K562 (cell line): ENCODE results near the gene PHKA1. TPM values are rescaled to one million over a fixed set of nuclear protein-coding genes. Genes with fewer than 3 reads are reported as not detected.

Experiments used
- ATAC-seq: fragments of 200-7000 bp; cut with Tn5 transposase; 3 replicates; pipeline ENCODE4 v1.9.1; 2020; ENCODE audit warnings: moderate library complexity
- BruUV-seq: library from RNA; stranded (reverse); fragments of 400-500 nt; replicated peaks from 2 replicates; lab custom pipeline; 2021; lab: Mats Ljungman, UMichigan
- CTCF ChIA-PET: fragments of 300-600 bp; formaldehyde crosslinking; extraction: SDS; loops from one replicate; lab custom pipeline; 2021; ENCODE audit warnings: low intra/inter-chr PET ratio; lab: Yijun Ruan, JAX
- POLR2A ChIA-PET: fragments of 300-600, 350-650 bp; sonication (Branson Sonifier 250); formaldehyde crosslinking; extraction: SDS; loops from one replicate; lab custom pipeline; 2021; ENCODE audit warnings: antibody characterized with exemption, inconsistent platforms; lab: Yijun Ruan, JAX
- DNase-seq, 4 experiments: peaks; one replicate each; pipeline versions ENCODE4 v3.0.0 to v3.0.0-alpha.2; 2011 to 2018; ENCODE audit warnings: low spot score in 3 of 4, mixed read lengths in 3 of 4; ENCODE audit errors: extremely low read depth in 1 of 4
- FAIRE-seq: peaks from 2 replicates; lab custom pipeline; 2011; peaks lifted over from hg19 to GRCh38; lab: Jason Lieb, UNC
- H2AFZ ChIP-seq: 2 replicates; pipeline ENCODE4 v1.6.0; 2011; ENCODE audit warnings: low read depth, low read length, control low read depth, inconsistent platforms
- H3K27ac ChIP-seq: fragments of 200-600 bp; 3 replicates; pipeline ENCODE4 v1.8.0; 2011; ENCODE audit warnings: low read depth, mild to moderate bottlenecking, control low read depth, inconsistent platforms, low read length, moderate library complexity, mixed read lengths; ENCODE audit errors: extremely low read depth
- H3K27me3 ChIP-seq, 2 experiments: fragments of 300-600 bp in 1 of 2; 2 replicates in 1 of 2; 3 replicates in 1 of 2; pipeline versions ENCODE4 v1.6.0 to v1.8.0; 2011; ENCODE audit warnings: inconsistent platforms in 2 of 2, low read length in 2 of 2, mild to moderate bottlenecking in 1 of 2, mixed read lengths in 1 of 2, moderate library complexity in 1 of 2; ENCODE audit not compliant: control insufficient read depth in 2 of 2, insufficient read depth in 2 of 2
- H3K36me3 ChIP-seq: fragments of 300-600 bp; 3 replicates; pipeline ENCODE4 v1.8.0; 2011; ENCODE audit warnings: mild to moderate bottlenecking, low read length, inconsistent platforms; ENCODE audit not compliant: control insufficient read depth, insufficient read depth
- H3K4me1 ChIP-seq, 2 experiments: fragments of 200-600 bp in 1 of 2; replicated peaks in 1 of 2; 2 replicates in 1 of 2; 3 replicates in 1 of 2; pipeline versions ENCODE4 v1.5.1 to v1.8.0; 2011; ENCODE audit warnings: inconsistent platforms in 2 of 2, low read length in 2 of 2, mild to moderate bottlenecking in 1 of 2, mixed read lengths in 1 of 2, moderate library complexity in 1 of 2; ENCODE audit not compliant: control insufficient read depth in 2 of 2, insufficient read depth in 2 of 2
- H3K4me2 ChIP-seq: 2 replicates; pipeline ENCODE4 v1.6.1; 2011; ENCODE audit warnings: low read length, control low read depth, inconsistent platforms, mixed read lengths; ENCODE audit not compliant: insufficient read depth
- H3K4me3 ChIP-seq: fragments of 200-600 bp; sonication (generic), shearing (Covaris generic); 2 replicates; pipeline ENCODE4 v1.5.1; 2016; ENCODE audit warnings: control low read depth, inconsistent platforms
- H3K79me2 ChIP-seq: fragments of 200-600 bp; 3 replicates; pipeline ENCODE4 v1.8.0; 2011; ENCODE audit warnings: low read length, inconsistent platforms; ENCODE audit not compliant: control insufficient read depth, insufficient read depth
- H3K9ac ChIP-seq, 2 experiments: 2 replicates each; pipeline versions ENCODE4 v1.6.0 to v1.6.1; 2011; ENCODE audit warnings: low read depth in 2 of 2, low read length in 2 of 2, control low read depth in 1 of 2, inconsistent platforms in 1 of 2, mild to moderate bottlenecking in 1 of 2, mixed read lengths in 1 of 2; ENCODE audit not compliant: insufficient read depth in 1 of 2
- H3K9me1 ChIP-seq: one replicate; pipeline ENCODE4 v1.6.0; 2011; ENCODE audit warnings: inconsistent platforms, mild to moderate bottlenecking, low read length, moderate library complexity; ENCODE audit not compliant: control insufficient read depth, insufficient read depth
- H3K9me3 ChIP-seq: replicated peaks from 2 replicates; pipeline ENCODE4 v1.5.1; 2011; ENCODE audit warnings: low read depth, low read length, inconsistent platforms; ENCODE audit not compliant: control insufficient read depth, insufficient read depth
- H4K20me1 ChIP-seq: replicated peaks from 2 replicates; pipeline ENCODE4 v1.6.1; 2011; ENCODE audit warnings: low read length, inconsistent platforms, mixed read lengths; ENCODE audit not compliant: control insufficient read depth, insufficient read depth
- CREB1 ChIP-seq, 2 experiments: sonication (generic) in 1 of 2; formaldehyde crosslinking in 1 of 2; IDR thresholded peaks; 2 replicates each; pipeline versions ENCODE4 v1.6.1 to v1.8.0; 2012 to 2022; ENCODE audit warnings: inconsistent platforms in 1 of 2, mild to moderate bottlenecking in 1 of 2, missing genetic modification reagents in 1 of 2, moderate library complexity in 1 of 2
- HES1 ChIP-seq: fragments of 450-650 bp; IDR thresholded peaks from 2 replicates; pipeline ENCODE4 v1.6.1; 2016; ENCODE audit warnings: low read depth, mild to moderate bottlenecking, moderate library complexity
- HMGN3 ChIP-seq: IDR thresholded peaks from 2 replicates; pipeline ENCODE4 v1.6.1; 2011; ENCODE audit warnings: borderline replicate concordance, low read depth, mild to moderate bottlenecking, mixed read lengths, low read length; ENCODE audit not compliant: insufficient read length; ENCODE audit errors: extremely low read depth
- KDM1A ChIP-seq, 2 experiments: fragments of 450-650 bp; IDR thresholded peaks; 2 replicates each; pipeline ENCODE4 v1.6.1; 2016; ENCODE audit warnings: mild to moderate bottlenecking in 2 of 2
- RAD51 ChIP-seq: fragments of 450-650 bp; IDR thresholded peaks from 2 replicates; pipeline ENCODE4 v1.7.1; 2016; ENCODE audit warnings: low read depth, mild to moderate bottlenecking, borderline replicate concordance
- YY1 ChIP-seq, 3 experiments: IDR thresholded peaks; 2 replicates each; pipeline ENCODE4 v1.6.1; 2011; ENCODE audit warnings: low read length in 2 of 3, mild to moderate bottlenecking in 2 of 3, moderate library complexity in 2 of 3, borderline replicate concordance in 1 of 3, control low read depth in 1 of 3, low read depth in 1 of 3; ENCODE audit not compliant: insufficient read depth in 3 of 3, insufficient replicate concordance in 2 of 3, control insufficient read depth in 1 of 3, insufficient read length in 1 of 3; ENCODE audit errors: extremely low read depth in 1 of 3
- ZNF212 ChIP-seq: fragments of 450-650 bp; formaldehyde crosslinking; IDR thresholded peaks from 2 replicates; pipeline ENCODE4 v1.4.0; 2020; ENCODE audit warnings: mild to moderate bottlenecking
- ZNF639 ChIP-seq, 2 experiments: fragments of 200-800 bp in 1 of 2; sonication (Bioruptor generic) in 1 of 2; sonication (generic) in 1 of 2; formaldehyde crosslinking in 1 of 2; IDR thresholded peaks in 1 of 2; conservative IDR thresholded peaks in 1 of 2; 2 replicates each; pipeline versions ENCODE4 v1.5.0 to v1.6.1; 2016 to 2020; ENCODE audit warnings: missing compliant biosample characterization in 1 of 2, missing genetic modification characterization in 1 of 2, missing genetic modification reagents in 1 of 2
- ZNF79 ChIP-seq: fragments of 250-450 bp; sonication (Bioruptor Pico); IDR thresholded peaks from 2 replicates; pipeline ENCODE4 v1.4.0; 2020; ENCODE audit warnings: low read depth, mild to moderate bottlenecking, moderate library complexity
- in situ Hi-C: fragments of 300-500 bp; cut with MboI; formaldehyde crosslinking; loops from 4 replicates; pipeline ENCODE4 v1.15.0; 2018; ENCODE audit warnings: inconsistent platforms, mixed read lengths
- intact Hi-C: fragments of 100-400 bp; cut with micrococcal nuclease; formaldehyde crosslinking; loops from 2 replicates; pipeline ENCODE4 v1.14.2; 2022
- polyA plus RNA-seq, 8 experiments: library from polyadenylated mRNA; depleted of rRNA in 4 of 8; stranded (reverse) in 5 of 8; unstranded in 3 of 8; fragments of >200 nt; fragmentation: Nextera tagmentation in 2 of 8; fragmentation: Illumina TruSeq in 1 of 8; extraction: Ambion mirVana in 2 of 8; extraction: Trizol in 1 of 8; gene quantifications; 2 replicates each; pipeline versions ENCODE4 v1.2.1 to v1.2.3, GENCODE V29; 2011 to 2014; ENCODE audit warnings: inconsistent platforms in 1 of 8, missing spikeins in 1 of 8
- total RNA-seq, 7 experiments: library from RNA; depleted of rRNA in 6 of 7; stranded (reverse); fragments of >200 nt in 6 of 7; fragmentation: Illumina TruSeq in 2 of 7; extraction: Trizol in 2 of 7; gene quantifications; 2 replicates each; pipeline versions ENCODE4 v1.2.1 to v1.2.3, GENCODE V29; 2011 to 2021; ENCODE audit warnings: low replicate concordance in 1 of 7
- TF ChIP-seq, protein P1 (sequence below): fragments of 450-650 bp; IDR thresholded peaks from 2 replicates; pipeline ENCODE4 v1.6.1; 2016; ENCODE audit warnings: missing biosample characterization, missing genetic modification characterization

The PHKA1 gene
- total and polyA plus RNA-seq, 9 of the 15 experiments (the other 6 are each of a cell fraction or from before 2014, with no cell fraction given) = 2.4 to 9.6 (median 5.8) TPM

DNA sequence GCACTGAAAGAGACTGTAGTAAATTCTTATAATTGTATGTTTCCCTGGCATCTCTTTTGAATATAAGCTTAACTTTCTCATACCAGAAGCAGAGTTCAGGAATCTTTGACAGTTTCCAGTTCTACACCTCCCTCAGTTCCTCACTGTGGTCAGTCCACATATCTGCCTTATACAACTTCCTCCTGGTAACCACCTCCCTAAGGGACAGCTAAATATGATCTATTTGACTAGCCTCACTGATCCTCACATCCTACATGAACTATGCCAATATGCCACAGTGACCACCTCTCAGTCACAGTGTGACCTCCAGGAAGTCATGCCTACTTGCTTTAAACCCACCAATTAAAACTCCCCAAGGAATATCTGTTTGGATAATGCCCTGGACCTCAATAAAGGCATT lies 89.9 kb downstream of the PHKA1 start:
- intact Hi-C loops = no loop called here
- Histone ChIP-seq H4K20me1 (no peaks in the 10 kb centered on the region), H3K27me3 (no peaks in the 10 kb centered on the region), H3K79me2 (no peaks in the 10 kb centered on the region), H3K4me1 (peaks cover 0 to 5% of the 10 kb centered on the region in 2 experiments; a peak in 2 of 5 replicates), H3K27ac (no peak overlapping the region), H3K9me3 (no peaks in the 10 kb centered on the region), H2AFZ (no peak overlapping the region), H3K9ac (no peak overlapping the region), H3K4me3 (no peak overlapping the region), H3K36me3 (peaks cover 6% of the 10 kb centered on the region; the same call in 1 of the 3 replicates), H3K9me1 (no peaks in the 10 kb centered on the region), H3K4me2 (no peak overlapping the region)
- in situ Hi-C loops = no loop called here
- BruUV-seq = no TSS peak
- ChIA-PET CTCF (no interaction called here), POLR2A (no interaction called here)
- DNase-seq = no peak
- no peak for ATAC-seq
- no peak for TF ChIP-seq CREB1 (IDR thresholded peaks at IDR 0.05)
- no peak for TF ChIP-seq CREB1 (CRISPR knock-in tag; IDR thresholded peaks at IDR 0.05)
- no peak for TF ChIP-seq HES1
- no peak for TF ChIP-seq RAD51
- TF ChIP-seq, protein P1, sequence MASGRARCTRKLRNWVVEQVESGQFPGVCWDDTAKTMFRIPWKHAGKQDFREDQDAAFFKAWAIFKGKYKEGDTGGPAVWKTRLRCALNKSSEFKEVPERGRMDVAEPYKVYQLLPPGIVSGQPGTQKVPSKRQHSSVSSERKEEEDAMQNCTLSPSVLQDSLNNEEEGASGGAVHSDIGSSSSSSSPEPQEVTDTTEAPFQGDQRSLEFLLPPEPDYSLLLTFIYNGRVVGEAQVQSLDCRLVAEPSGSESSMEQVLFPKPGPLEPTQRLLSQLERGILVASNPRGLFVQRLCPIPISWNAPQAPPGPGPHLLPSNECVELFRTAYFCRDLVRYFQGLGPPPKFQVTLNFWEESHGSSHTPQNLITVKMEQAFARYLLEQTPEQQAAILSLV = no peak
- TF ChIP-seq KDM1A (IDR thresholded peaks at IDR 0.05) = no peak
- no peak for TF ChIP-seq YY1 (IDR thresholded peaks at IDR 0.05; ENCODE audit: borderline replicate concordance in 1 of 3, control insufficient read depth in 1 of 3, extremely low read depth in 1 of 3, insufficient read depth in 3 of 3, insufficient read length in 1 of 3, insufficient replicate concordance in 2 of 3, low read depth in 1 of 3, low read length in 2 of 3)
- no peak for TF ChIP-seq ZNF79
- no peak for TF ChIP-seq HMGN3
- TF ChIP-seq ZNF212 = no peak
- TF ChIP-seq ZNF639 (CRISPR knock-in tag; conservative IDR thresholded peaks at IDR 0.05 in 1 of 2, IDR thresholded peaks at IDR 0.05 in 1 of 2) = no peak
- FAIRE-seq = no peak
